A549 (cell line): Measurements from ENCODE around the gene ETS2. TPM values are rescaled to one million over a fixed set of nuclear protein-coding genes. Genes with fewer than 3 reads are reported as not detected.
A peak's percentile ranks its signal among the peaks of the same experiment; 100 is the strongest.

ENCODE experiments used
- ATAC-seq, 2 experiments: fragments of 200-7000 bp in 1 of 2; fragments of >200 bp in 1 of 2; cut with Nextera tagmentation in 1 of 2; cut with Tn5 transposase in 1 of 2; 3 replicates each; pipeline versions ENCODE4 v1.8.0 to v1.9.1; 2018 to 2020; ENCODE audit warnings: mild to moderate bottlenecking in 1 of 2, moderate library complexity in 1 of 2
- CTCF ChIA-PET: fragments of 300-600 bp; sonication (Branson Sonifier 250); formaldehyde crosslinking; extraction: SDS; loops from one replicate; lab custom pipeline; 2021; ENCODE audit warnings: antibody characterized with exemption, inconsistent platforms; lab: Yijun Ruan, JAX
- POLR2A ChIA-PET: fragments of 350-600 bp; formaldehyde crosslinking; extraction: SDS; loops from one replicate; lab custom pipeline; 2021; ENCODE audit warnings: antibody characterized with exemption, inconsistent platforms; lab: Yijun Ruan, JAX
- DNase-seq, 2 experiments: peaks; one replicate each; pipeline versions ENCODE4 v3.0.0 to v3.0.0-alpha.2; 2011 to 2016; ENCODE audit warnings: low read depth in 1 of 2, low spot score in 1 of 2
- FAIRE-seq: peaks from 2 replicates; lab custom pipeline; 2011; peaks lifted over from hg19 to GRCh38; lab: Jason Lieb, UNC
- H3K27ac ChIP-seq, 2 experiments: fragments of >200 bp; sonication (Bioruptor Twin); formaldehyde crosslinking; 3 replicates each; pipeline ENCODE4 v1.5.1; 2016 to 2017
- H3K4me1 ChIP-seq: fragments of >200 bp; sonication (Bioruptor Twin); formaldehyde crosslinking; 3 replicates; pipeline ENCODE4 v1.6.1; 2016
- H3K4me2 ChIP-seq: fragments of >200 bp; sonication (Bioruptor Twin); formaldehyde crosslinking; 3 replicates; pipeline ENCODE4 v1.6.1; 2016
- H3K4me3 ChIP-seq: fragments of >200 bp; sonication (Bioruptor Twin); formaldehyde crosslinking; 3 replicates; pipeline ENCODE4 v1.5.1; 2016
- H3K9me3 ChIP-seq: fragments of >200 bp; sonication (Bioruptor Twin); formaldehyde crosslinking; 3 replicates; pipeline ENCODE4 v1.6.1; 2016
- BHLHE40 ChIP-seq: IDR thresholded peaks from 2 replicates; pipeline ENCODE4 v1.6.1; 2012; ENCODE audit warnings: low read depth, low read length, inconsistent platforms
- CHD2 ChIP-seq: fragments of 150-350 bp; IDR thresholded peaks from 2 replicates; pipeline ENCODE4 v1.6.1; 2014; ENCODE audit warnings: low read length; ENCODE audit not compliant: partially characterized antibody
- EHMT2 ChIP-seq: fragments of 200-600 bp; sonication (generic); IDR thresholded peaks from 2 replicates; pipeline ENCODE4 v1.6.1; 2016; ENCODE audit warnings: antibody characterized with exemption, low read depth, mild to moderate bottlenecking, moderate library complexity
- ELK1 ChIP-seq: fragments of 150-350 bp; IDR thresholded peaks from 2 replicates; pipeline ENCODE4 v1.6.1; 2014; ENCODE audit warnings: low read depth, mild to moderate bottlenecking, low read length
- EP300 ChIP-seq, 2 experiments: fragments of >200 bp; sonication (Bioruptor Twin); formaldehyde crosslinking; IDR thresholded peaks; 2 replicates in 1 of 2; 3 replicates in 1 of 2; pipeline ENCODE4 v1.6.1; 2016 to 2017
- FOSB ChIP-seq: fragments of 250-450 bp; sonication (Bioruptor Pico); IDR thresholded peaks from 2 replicates; pipeline ENCODE4 v1.5.0; 2020; ENCODE audit warnings: mild to moderate bottlenecking, moderate library complexity
- FOSL2 ChIP-seq, 2 experiments: fragments of 450-650 bp in 1 of 2; fragments of >200 bp in 1 of 2; sonication (Bioruptor Twin) in 1 of 2; formaldehyde crosslinking; IDR thresholded peaks; 2 replicates each; pipeline versions ENCODE4 v1.5.0 to v1.6.1; 2016 to 2020; ENCODE audit warnings: mild to moderate bottlenecking in 1 of 2, moderate library complexity in 1 of 2
- HDAC2 ChIP-seq: fragments of 200-600 bp; sonication (generic); IDR thresholded peaks from 2 replicates; pipeline ENCODE4 v1.6.1; 2016
- HOXB13 ChIP-seq: fragments of 250-450 bp; sonication (Bioruptor Pico); IDR thresholded peaks from 2 replicates; pipeline ENCODE4 v1.5.0; 2020; ENCODE audit warnings: low read depth, mild to moderate bottlenecking, moderate library complexity
- HOXB5 ChIP-seq: fragments of 250-450 bp; sonication (Bioruptor Pico); IDR thresholded peaks from 2 replicates; pipeline ENCODE4 v1.5.0; 2020; ENCODE audit warnings: mild to moderate bottlenecking, moderate library complexity
- KDM5A ChIP-seq: fragments of 200-600 bp; sonication (generic); IDR thresholded peaks from 2 replicates; pipeline ENCODE4 v1.6.1; 2016; ENCODE audit warnings: antibody characterized with exemption, mild to moderate bottlenecking
- MAZ ChIP-seq: fragments of 150-350 bp; IDR thresholded peaks from 2 replicates; pipeline ENCODE4 v1.6.1; 2014; ENCODE audit warnings: antibody characterized with exemption, low read depth, low read length, borderline replicate concordance
- RAD21 ChIP-seq, 2 experiments: fragments of >200 bp in 1 of 2; sonication (Bioruptor Twin) in 1 of 2; formaldehyde crosslinking in 1 of 2; IDR thresholded peaks in 1 of 2; conservative IDR thresholded peaks in 1 of 2; 2 replicates in 1 of 2; 3 replicates in 1 of 2; pipeline ENCODE4 v1.6.1; 2012 to 2018; ENCODE audit warnings: inconsistent platforms in 1 of 2
- RFX5 ChIP-seq: fragments of 450-650 bp; IDR thresholded peaks from 2 replicates; pipeline ENCODE4 v1.7.1; 2014; ENCODE audit warnings: antibody characterized with exemption, mild to moderate bottlenecking, moderate library complexity
- TP53 ChIP-seq: fragments of 250-450 bp; sonication (Bioruptor Pico); IDR thresholded peaks from 2 replicates; pipeline ENCODE4 v1.5.0; 2021; ENCODE audit warnings: mild to moderate bottlenecking, moderate library complexity
- ZC3H11A ChIP-seq: fragments of 450-650 bp; IDR thresholded peaks from 2 replicates; pipeline ENCODE4 v1.6.1; 2014; ENCODE audit warnings: antibody characterized with exemption, mild to moderate bottlenecking
- ZFP36 ChIP-seq: fragments of 450-650 bp; IDR thresholded peaks from 2 replicates; pipeline ENCODE4 v1.6.1; 2014; ENCODE audit warnings: borderline replicate concordance; ENCODE audit not compliant: partially characterized antibody
- ZNF302 ChIP-seq: fragments of 250-450 bp; sonication (Bioruptor Pico); IDR thresholded peaks from 2 replicates; pipeline ENCODE4 v1.9.0; 2021; ENCODE audit warnings: inconsistent platforms, mild to moderate bottlenecking, moderate library complexity
- WGBS: methylation state at CpG from one replicate; pipeline ENCODE4 v1.1.6; 2017; ENCODE audit errors: missing lambda C conversion rate; 5-methylcytosine and 5-hydroxymethylcytosine counted together
- polyA plus RNA-seq, 4 experiments: library from polyadenylated mRNA; depleted of rRNA in 3 of 4; stranded (reverse); fragments of >200 nt; fragmentation: RNase III in 1 of 4; extraction: RNeasy Plus Mini Kit Qiagen cat#74134 plus additional on column Dnase treatment in 1 of 4; gene quantifications; 2 replicates in 3 of 4; 3 replicates in 1 of 4; pipeline ENCODE4 v1.2.3, GENCODE V29; 2011 to 2017
- TF ChIP-seq, protein P1 (sequence below): fragments of 250-450 bp; sonication (Bioruptor Pico); IDR thresholded peaks from 2 replicates; pipeline ENCODE4 v1.5.0; 2020; ENCODE audit warnings: low read depth, mild to moderate bottlenecking, moderate library complexity
- TF ChIP-seq, protein P2 (sequence below): fragments of 450-650 bp; IDR thresholded peaks from 2 replicates; pipeline ENCODE4 v1.6.1; 2014; ENCODE audit warnings: antibody characterized with exemption
- TF ChIP-seq, protein P3 (sequence below): fragments of >200 bp; sonication (Bioruptor Twin); formaldehyde crosslinking; IDR thresholded peaks from 2 replicates; pipeline ENCODE4 v1.6.1; 2016
- TF ChIP-seq, protein P4 (sequence below): IDR thresholded peaks from 2 replicates; pipeline ENCODE4 v1.6.1; 2012

The ETS2 gene
- polyA plus RNA-seq, 2 of the 4 experiments (the other 2 are of a cell fraction), result 41.6 to 45.5 TPM

DNA sequence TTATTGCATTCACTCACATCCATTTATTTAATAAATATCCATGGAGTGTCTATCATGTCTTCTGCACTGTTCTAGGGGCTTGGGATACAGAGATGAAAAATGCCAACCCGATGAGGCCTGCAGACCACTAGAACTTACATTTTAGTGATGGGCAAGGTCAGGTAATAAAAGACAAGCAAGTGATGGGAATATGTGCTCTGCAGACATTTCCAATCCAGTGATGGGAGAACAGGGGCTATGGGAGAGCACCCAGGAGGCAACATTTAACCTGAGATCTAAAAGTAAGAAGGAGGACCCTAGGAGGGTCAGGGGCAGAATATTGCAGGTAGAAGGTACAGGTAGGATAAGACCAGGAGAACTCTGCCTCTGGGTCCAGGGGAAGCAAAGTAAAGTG lies 53.1 kb downstream of the ETS2 start:
- peaks cover 5% of the 10 kb centered on the region for H3K4me1 ChIP-seq
- H3K4me2 ChIP-seq, result no peak overlapping the region
- WGBS, result 68% methylated on average over 1 of the region's 1 CpG
- POLR2A ChIA-PET, result no interaction called here
- CTCF ChIA-PET, result no interaction called here
- no peak overlapping the region for H3K4me3 ChIP-seq
- H3K27ac ChIP-seq, result no peak overlapping the region
- DNase-seq (no peak), FAIRE-seq (no peak), ATAC-seq (no peak)
- no peaks in the 10 kb centered on the region for H3K9me3 ChIP-seq
- TF ChIP-seq, protein P1, sequence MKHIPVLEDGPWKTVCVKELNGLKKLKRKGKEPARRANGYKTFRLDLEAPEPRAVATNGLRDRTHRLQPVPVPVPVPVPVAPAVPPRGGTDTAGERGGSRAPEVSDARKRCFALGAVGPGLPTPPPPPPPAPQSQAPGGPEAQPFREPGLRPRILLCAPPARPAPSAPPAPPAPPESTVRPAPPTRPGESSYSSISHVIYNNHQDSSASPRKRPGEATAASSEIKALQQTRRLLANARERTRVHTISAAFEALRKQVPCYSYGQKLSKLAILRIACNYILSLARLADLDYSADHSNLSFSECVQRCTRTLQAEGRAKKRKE, result no peak
- TF ChIP-seq HDAC2 (no peak), ZC3H11A (no peak), CHD2 (no peak), FOSB (CRISPR knock-in tag) (no peak), KDM5A (no peak), EP300 (IDR thresholded peaks at IDR 0.05) (no peak), EHMT2 (no peak), ZFP36 (no peak), HOXB5 (CRISPR knock-in tag) (no peak), ELK1 (no peak), HOXB13 (CRISPR knock-in tag) (no peak), RAD21 (conservative IDR thresholded peaks at IDR 0.05 in 1 of 2, IDR thresholded peaks at IDR 0.05 in 1 of 2) (no peak), MAZ (no peak), TP53 (CRISPR knock-in tag) (no peak), ZNF302 (CRISPR knock-in tag) (no peak)
- TF ChIP-seq, protein P2, sequence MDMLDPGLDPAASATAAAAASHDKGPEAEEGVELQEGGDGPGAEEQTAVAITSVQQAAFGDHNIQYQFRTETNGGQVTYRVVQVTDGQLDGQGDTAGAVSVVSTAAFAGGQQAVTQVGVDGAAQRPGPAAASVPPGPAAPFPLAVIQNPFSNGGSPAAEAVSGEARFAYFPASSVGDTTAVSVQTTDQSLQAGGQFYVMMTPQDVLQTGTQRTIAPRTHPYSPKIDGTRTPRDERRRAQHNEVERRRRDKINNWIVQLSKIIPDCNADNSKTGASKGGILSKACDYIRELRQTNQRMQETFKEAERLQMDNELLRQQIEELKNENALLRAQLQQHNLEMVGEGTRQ, result no peak
- TF ChIP-seq, protein P3, sequence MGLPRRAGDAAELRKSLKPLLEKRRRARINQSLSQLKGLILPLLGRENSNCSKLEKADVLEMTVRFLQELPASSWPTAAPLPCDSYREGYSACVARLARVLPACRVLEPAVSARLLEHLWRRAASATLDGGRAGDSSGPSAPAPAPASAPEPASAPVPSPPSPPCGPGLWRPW, result no peak
- TF ChIP-seq, protein P4, sequence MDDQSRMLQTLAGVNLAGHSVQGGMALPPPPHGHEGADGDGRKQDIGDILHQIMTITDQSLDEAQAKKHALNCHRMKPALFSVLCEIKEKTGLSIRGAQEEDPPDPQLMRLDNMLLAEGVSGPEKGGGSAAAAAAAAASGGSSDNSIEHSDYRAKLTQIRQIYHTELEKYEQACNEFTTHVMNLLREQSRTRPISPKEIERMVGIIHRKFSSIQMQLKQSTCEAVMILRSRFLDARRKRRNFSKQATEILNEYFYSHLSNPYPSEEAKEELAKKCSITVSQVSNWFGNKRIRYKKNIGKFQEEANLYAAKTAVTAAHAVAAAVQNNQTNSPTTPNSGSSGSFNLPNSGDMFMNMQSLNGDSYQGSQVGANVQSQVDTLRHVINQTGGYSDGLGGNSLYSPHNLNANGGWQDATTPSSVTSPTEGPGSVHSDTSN, result no peak

- 59% methylated on average over 5 of the region's 5 CpGs for WGBS
- Histone ChIP-seq H3K4me1 (no peaks in the 10 kb centered on the region), H3K27ac (peak overlapping the region in 1 of 2 experiments; percentile 31; a peak in 1 of 6 replicates), H3K4me2 (no peak overlapping the region), H3K9me3 (no peaks in the 10 kb centered on the region), H3K4me3 (no peak overlapping the region)
- TF ChIP-seq FOSL2 (IDR thresholded peaks at IDR 0.05), result 0 out of 2 replicates have a peak, but pooled peaks have one; percentile 15
- no peak for TF ChIP-seq FOSL2 (CRISPR knock-in tag; IDR thresholded peaks at IDR 0.05)
- TF ChIP-seq HDAC2, result no peak
- TF ChIP-seq ZFP36, result peak; percentile 56
- TF ChIP-seq FOSB (CRISPR knock-in tag), result no peak
- TF ChIP-seq BHLHE40, result no peak
- TF ChIP-seq RFX5, result no peak
- POLR2A ChIA-PET, result no interaction called here
- no peak for FAIRE-seq
- no peak for DNase-seq
- ATAC-seq, result 0 out of 6 replicates have a peak, but pooled peaks of 1 of the 2 experiments have one; percentile 19
- CTCF ChIA-PET, result interaction anchor here (0.6 kb wide), 1 partner anchor 232 kb away, joined by 3 read pairs; no protein-coding TSS in a partner anchor
Measured at GRCh38 chr21:38859852-38860251, 54.1 kb downstream of the ETS2 start.
